ENCODE measurements around the gene TFAP2A.

The TFAP2A gene

DNA sequence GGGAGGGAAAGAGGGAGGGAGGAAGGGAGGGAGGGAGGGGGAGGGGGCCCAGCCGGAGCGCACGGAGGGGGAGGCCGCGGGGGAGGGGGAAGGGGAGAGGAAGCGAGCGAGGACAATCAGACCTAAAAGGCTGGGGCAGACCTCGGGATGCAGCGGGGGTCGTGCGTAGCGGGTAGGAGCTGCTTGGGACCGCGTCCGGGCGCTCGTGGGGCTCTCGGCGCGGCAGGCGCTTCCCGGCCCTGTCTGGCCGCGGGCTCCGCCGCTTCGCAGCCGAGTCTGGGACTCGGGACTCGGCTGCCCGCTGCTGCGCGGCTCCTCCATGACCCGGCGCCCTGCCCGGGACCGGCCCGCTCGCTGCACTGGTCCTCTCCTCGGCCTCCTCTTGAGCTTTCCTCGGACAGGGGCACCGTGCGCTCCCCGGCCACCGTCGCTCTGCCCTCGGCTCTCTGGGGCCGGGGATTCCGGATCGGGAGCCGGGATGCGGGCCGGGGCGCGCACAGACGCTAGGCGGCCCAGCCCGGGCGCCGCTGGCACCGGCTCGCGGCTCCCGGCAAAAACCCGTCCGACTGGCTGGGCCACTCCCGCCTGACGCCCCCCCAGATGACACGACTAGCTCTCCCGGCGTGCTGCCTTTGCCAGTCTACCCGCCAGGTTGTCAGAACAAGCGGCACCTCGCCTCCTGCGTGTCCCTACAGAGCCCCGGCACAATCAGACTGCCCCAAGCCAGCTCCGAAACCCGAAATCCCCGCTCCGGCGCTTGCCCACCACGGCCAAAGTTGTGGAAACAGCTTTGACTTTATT lies 2.2 kb downstream of the TFAP2A start:
- TF ChIP-seq TAF1 (IDR thresholded peaks at IDR 0.05; ENCODE audit: borderline replicate concordance, insufficient read depth, low read length) = peak; percentile 20
- TF ChIP-seq SIN3A (IDR thresholded peaks at IDR 0.05; ENCODE audit: borderline replicate concordance, insufficient read depth, low read length) = peak; percentile 51; the same call in 1 of the 2 replicates
- peak; percentile 78 for TF ChIP-seq POLR2AphosphoS5 (IDR thresholded peaks at IDR 0.05; ENCODE audit: low read depth, low read length)
- TF ChIP-seq, protein P1, sequence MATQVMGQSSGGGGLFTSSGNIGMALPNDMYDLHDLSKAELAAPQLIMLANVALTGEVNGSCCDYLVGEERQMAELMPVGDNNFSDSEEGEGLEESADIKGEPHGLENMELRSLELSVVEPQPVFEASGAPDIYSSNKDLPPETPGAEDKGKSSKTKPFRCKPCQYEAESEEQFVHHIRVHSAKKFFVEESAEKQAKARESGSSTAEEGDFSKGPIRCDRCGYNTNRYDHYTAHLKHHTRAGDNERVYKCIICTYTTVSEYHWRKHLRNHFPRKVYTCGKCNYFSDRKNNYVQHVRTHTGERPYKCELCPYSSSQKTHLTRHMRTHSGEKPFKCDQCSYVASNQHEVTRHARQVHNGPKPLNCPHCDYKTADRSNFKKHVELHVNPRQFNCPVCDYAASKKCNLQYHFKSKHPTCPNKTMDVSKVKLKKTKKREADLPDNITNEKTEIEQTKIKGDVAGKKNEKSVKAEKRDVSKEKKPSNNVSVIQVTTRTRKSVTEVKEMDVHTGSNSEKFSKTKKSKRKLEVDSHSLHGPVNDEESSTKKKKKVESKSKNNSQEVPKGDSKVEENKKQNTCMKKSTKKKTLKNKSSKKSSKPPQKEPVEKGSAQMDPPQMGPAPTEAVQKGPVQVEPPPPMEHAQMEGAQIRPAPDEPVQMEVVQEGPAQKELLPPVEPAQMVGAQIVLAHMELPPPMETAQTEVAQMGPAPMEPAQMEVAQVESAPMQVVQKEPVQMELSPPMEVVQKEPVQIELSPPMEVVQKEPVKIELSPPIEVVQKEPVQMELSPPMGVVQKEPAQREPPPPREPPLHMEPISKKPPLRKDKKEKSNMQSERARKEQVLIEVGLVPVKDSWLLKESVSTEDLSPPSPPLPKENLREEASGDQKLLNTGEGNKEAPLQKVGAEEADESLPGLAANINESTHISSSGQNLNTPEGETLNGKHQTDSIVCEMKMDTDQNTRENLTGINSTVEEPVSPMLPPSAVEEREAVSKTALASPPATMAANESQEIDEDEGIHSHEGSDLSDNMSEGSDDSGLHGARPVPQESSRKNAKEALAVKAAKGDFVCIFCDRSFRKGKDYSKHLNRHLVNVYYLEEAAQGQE (IDR thresholded peaks at IDR 0.05; ENCODE audit: insufficient read depth in 1 of 2, low read depth in 2 of 2, low read length in 2 of 2) = no peak; a peak in 1 of 4 replicates
- no peak for TF ChIP-seq FOXP2 (optimal IDR thresholded peaks at IDR 0.05; ENCODE audit: borderline replicate concordance, extremely low read depth, extremely low read length, insufficient read depth)

DNA sequence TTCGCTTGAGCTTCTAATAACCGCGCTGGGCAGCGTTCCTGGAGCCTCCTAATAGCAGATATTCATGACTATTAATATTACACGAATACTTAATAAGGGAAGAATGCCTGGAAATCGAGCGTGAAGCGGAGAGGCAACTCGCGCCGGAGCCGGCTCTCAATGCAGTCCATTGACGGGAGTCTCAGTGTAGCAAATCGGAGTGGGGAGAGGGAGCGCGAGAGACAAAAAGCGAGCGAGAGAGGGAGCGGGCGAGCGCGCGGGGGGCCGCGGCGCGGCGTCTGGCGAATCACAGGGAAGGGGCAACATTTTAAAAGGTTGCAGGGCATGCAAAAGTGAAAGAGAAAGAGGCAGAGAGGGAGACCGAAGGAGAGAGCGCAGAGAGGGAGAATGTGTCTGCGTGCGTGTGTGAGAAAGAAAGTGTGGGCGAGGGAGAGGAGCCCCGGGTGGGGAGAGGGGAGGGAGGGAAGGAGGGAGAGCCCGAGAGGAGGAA lies 2.9 kb downstream of the TFAP2A start:
- TF ChIP-seq SIN3A (IDR thresholded peaks at IDR 0.05; ENCODE audit: borderline replicate concordance, insufficient read depth, low read length) (peak; percentile 55; the same call in 1 of the 2 replicates), TAF1 (IDR thresholded peaks at IDR 0.05; ENCODE audit: borderline replicate concordance, insufficient read depth, low read length) (peak; percentile 81)
- TF ChIP-seq, protein P1 (IDR thresholded peaks at IDR 0.05; ENCODE audit: insufficient read depth in 1 of 2, low read depth in 2 of 2, low read length in 2 of 2) = no peak

DNA sequence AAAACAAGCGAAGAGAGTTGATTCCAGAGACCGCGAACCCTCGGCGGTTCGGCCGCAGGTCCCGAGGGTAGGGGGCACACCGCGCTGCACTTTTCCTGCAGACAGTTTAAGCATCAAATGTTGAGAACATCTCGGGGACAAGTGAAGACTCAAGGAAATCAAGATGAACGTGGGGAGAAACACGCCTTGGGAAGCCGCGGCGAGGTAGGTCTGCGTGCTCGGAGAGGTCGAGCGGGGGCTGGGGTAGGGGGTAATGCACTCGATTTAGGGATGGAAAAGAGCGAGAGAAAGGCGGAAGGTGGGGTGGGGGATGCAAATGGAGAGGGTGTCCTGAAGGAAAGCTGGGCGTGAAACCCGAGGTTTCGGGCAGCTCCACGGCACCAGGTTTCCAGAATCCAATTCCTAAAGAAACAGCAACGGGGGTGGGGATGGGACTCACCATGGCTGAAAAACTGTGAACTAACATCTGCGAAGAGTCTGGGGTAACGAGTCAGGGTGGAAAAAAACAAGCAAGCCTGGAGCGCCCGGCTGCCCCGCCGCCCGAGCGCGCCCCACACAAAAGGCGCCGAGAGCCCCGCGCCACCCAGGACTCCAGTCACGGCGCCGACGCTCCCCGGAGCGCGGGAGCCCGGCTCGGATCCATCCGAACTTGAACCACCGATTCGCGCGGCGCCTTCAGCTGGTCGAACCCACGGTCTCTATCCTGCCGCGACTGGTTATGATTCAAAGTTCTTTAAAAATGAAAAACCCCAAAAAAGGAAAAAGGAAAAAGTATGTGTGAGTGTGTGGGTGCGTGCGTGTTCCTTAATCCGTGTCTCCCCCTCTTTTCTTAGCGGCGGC lies 3.5 kb downstream of the TFAP2A start:
- TF ChIP-seq, protein P1 (IDR thresholded peaks at IDR 0.05; ENCODE audit: insufficient read depth in 1 of 2, low read depth in 2 of 2, low read length in 2 of 2) = no peak
- TF ChIP-seq SIN3A (IDR thresholded peaks at IDR 0.05; ENCODE audit: borderline replicate concordance, insufficient read depth, low read length) (no peak), TAF1 (IDR thresholded peaks at IDR 0.05; ENCODE audit: borderline replicate concordance, insufficient read depth, low read length) (no peak)

DNA sequence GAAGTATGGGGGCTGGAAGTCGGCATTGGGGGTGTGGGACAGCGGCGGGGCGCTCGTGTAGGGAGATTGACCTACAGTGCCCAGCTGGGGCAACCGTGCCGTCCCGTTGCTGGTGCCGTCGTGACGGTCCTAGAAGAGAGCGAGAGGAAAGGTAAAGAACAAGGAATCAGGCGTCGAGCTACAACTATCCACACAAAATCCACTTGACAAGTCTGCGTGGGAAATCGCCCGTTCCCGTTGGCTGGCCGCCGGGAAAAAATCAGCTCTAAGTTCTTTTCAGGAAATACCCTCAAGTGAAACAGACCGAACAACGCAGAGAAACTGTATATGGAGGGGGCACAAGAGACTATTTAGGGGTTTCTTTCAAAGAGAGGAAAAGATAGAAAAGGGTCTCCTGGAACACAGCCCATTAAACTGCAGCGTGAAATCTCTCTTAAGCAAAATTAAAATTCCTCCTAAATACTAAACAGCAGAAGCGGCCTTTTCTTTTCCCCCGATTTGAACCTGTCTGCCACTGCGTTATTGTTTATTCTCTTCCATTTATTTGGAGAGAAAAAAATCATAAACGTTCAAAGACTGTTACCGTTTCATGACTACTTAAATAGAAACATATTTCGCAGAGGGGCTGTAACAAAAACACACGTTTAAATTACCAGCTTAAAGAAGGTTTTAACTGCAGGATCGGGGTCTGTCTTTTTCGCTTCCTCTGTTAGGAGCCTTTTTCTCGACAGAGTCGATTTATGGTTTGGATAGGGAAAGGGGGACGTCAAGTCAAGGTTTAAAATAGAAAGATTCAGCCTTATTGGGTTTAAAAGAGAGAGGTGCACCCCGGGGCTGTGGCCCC lies 4.4 kb downstream of the TFAP2A start:
- no peak for TF ChIP-seq POLR2AphosphoS5 (IDR thresholded peaks at IDR 0.05; ENCODE audit: low read depth, low read length)
- TF ChIP-seq TAF1 (IDR thresholded peaks at IDR 0.05; ENCODE audit: borderline replicate concordance, insufficient read depth, low read length) = 0 out of 2 replicates have a peak, but pooled peaks have one; percentile 7
- no peak for TF ChIP-seq FOXP2 (optimal IDR thresholded peaks at IDR 0.05; ENCODE audit: borderline replicate concordance, extremely low read depth, extremely low read length, insufficient read depth)
- TF ChIP-seq SIN3A (IDR thresholded peaks at IDR 0.05; ENCODE audit: borderline replicate concordance, insufficient read depth, low read length) = peak; percentile 24; the same call in 1 of the 2 replicates
- TF ChIP-seq, protein P1 (IDR thresholded peaks at IDR 0.05; ENCODE audit: insufficient read depth in 1 of 2, low read depth in 2 of 2, low read length in 2 of 2) = no peak

Data from PFSK-1 (cell line).